ENCODE measurements around the gene CDKN2B-AS1.

The CDKN2B-AS1 gene

GRCh38 chr9:22098643-22099332, 104.2 kb downstream of the CDKN2B-AS1 start:
- no peak for DNase-seq

DNA sequence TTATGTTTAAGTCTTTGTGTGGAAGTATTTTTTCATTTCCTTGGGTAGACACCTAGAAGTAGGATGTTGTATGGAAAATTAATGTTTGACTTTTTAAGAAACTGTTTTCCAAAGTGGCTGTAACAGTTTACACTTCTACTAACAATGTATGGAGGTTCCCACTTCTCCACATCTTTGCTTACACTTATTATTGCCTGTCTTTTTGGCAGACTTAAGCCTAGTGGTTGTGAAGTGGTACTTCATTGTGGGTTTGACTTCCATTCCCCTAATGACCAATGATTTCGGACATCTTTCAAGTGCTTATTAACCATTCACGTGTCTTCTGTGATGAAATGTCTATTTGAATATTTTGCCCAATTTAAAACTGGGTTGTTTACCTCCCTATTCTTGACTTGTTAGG, 106.0 kb downstream of the CDKN2B-AS1 start:
- DNase-seq, result peak in 1 of 2 experiments; percentile 5

- no peak for DNase-seq
These were observed 107.8 kb downstream of the CDKN2B-AS1 start for GRCh38 chr9:22102146-22103053.

- peak in 1 of 2 experiments; percentile 65 for DNase-seq
These were observed 109.3 kb downstream of the CDKN2B-AS1 start for GRCh38 chr9:22103685-22104575.

- no peak for DNase-seq
These were observed 110.6 kb downstream of the CDKN2B-AS1 start for GRCh38 chr9:22105005-22105722.

DNA sequence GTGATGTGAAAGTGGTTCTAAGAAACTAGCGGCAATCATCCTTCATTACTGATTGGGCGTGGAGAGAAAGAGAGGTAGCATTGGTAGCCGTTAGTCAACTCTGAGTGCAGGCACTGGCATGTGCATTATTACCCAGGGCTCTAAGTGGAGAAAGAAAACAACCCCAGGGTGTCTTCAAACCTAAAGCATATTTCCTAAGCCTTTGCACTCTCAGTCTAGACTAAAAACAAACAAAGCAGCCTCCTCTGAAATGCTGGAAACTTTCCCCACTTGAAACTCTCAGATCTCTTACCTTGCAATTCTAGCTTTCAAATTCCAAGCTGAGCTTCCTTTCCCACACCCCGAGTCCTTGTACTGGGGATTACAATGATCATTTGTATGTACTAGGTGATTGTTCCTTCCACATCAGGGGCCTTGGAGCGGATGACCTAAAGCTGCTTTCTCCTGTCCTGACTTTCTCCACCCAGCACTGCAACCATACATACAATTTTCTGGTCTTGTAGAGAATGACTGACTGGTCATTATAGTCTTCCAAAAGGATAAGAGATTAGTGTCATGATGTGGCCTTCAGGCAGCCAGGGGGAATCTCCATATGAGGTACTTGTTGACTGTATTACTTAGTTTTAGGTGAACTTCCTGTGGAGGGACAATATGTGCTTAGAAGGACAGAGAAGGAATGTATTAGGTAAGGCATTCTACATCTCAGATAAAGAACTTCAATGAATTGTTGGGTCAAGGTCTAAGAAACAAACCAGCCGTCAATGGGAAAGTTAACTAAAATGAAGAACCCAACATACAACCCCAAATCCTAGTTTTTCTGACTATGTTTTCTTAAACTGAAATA, 112.8 kb downstream of the CDKN2B-AS1 start:
- no peak for DNase-seq

- DNase-seq, result no peak
These were observed 114.2 kb downstream of the CDKN2B-AS1 start for GRCh38 chr9:22108581-22109370.

GRCh38 chr9:22111176-22111953, 116.8 kb downstream of the CDKN2B-AS1 start:
- no peak for DNase-seq

- no peak for DNase-seq
These were observed 117.3 kb downstream of the CDKN2B-AS1 start for GRCh38 chr9:22111954-22112247.

GRCh38 chr9:22112870-22113821, 118.6 kb downstream of the CDKN2B-AS1 start:
- peak in 1 of 2 experiments; percentile 40 for DNase-seq

DNA sequence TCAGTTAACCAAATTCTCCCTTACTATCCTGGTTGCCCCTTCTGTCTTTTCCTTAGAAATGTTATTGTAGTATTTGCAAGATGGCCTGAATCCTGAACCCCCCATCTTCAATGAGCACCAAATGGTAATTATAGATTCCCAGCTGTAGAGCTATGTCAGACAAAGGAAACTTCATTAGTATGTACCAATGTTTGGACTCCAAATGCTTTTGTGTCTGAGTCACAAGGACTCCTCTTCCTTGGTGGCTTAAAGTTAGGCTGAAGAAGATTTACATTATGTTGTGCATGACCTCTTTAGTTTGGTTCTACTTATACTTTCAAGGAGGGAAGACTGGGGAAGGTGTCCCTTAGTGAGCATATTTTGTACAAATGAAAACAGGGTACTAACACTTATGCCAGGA, 120.4 kb downstream of the CDKN2B-AS1 start:
- DNase-seq, result no peak

DNA sequence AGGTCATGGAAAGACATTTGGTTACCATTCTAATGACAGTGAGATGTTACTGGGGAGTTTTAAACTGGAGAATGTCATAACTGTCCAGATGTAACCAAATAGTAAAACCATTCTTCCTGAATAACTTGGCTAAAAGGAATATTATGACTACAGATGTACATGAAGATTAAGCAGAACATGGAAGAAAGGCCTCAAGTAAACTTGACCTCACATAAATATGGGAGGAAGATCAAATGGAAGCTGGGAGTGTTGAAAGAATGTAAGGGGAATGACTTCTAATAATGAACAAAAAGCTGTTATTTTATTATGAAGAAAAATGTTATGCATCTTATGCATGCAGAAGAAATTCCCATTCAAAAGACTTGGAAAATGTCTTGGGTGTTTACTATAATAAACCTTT, 122.2 kb downstream of the CDKN2B-AS1 start:
- DNase-seq, result no peak

- DNase-seq, result peak in 1 of 2 experiments; percentile 13
These were observed 123.2 kb downstream of the CDKN2B-AS1 start for GRCh38 chr9:22117511-22118384.

GRCh38 chr9:22118810-22119521, 124.4 kb downstream of the CDKN2B-AS1 start:
- DNase-seq, result no peak

DNA sequence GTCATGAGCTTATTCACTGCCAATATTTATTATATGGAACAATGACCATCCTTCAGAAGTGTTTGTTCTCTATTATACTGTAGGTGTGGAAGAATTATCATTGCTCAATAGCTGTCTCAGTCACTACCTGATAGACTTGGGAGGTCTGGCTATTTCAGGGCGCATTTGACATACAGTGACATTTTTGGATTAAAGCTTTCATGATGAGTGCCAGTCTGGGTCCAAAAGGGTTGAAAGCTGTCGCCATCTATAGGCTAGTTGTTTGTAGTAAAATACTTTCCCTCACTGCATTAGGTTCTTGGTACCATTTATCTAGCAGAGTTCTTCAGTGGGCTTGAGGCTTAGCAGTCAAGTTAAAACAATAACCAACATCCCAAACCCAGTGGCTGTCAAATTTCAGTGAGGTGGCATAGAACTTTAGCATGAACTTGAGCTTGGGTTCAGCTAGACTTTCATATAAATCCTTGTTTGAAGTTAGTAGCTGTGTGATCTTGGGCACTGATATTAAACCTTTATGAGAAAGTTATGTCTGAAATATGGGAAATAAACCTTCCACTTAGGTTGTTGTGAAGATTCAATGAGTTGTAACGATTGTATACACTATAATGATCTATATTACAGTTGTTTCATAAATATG, 125.0 kb downstream of the CDKN2B-AS1 start:
- DNase-seq, result peak in 1 of 2 experiments; percentile 50

DNA sequence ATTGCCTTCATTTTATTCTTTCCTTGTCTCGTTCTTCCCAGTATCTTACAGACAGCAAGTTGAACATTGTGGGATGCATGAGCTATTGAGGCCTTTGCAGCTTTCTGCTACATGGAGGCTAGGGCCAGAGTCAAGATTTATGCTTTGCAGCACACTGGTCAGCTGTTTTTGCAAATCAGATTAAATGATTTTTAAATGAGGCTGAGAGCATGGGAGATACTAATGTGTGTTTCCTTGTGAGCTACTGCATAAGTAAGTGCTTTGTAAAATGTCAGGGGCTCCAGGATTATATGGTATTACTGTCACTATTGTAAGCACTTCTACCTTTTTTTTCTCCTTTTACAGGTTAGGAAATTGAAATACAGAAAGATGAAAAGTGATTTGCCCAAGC, 125.6 kb downstream of the CDKN2B-AS1 start:
- no peak for DNase-seq
